K562 (cell line): ENCODE data around the gene DNASE1L1. TPM values are rescaled to one million over a fixed set of nuclear protein-coding genes. Genes with fewer than 3 reads are reported as not detected.

Experiments used
- ATAC-seq: fragments of 200-7000 bp; cut with Tn5 transposase; 3 replicates; pipeline ENCODE4 v1.9.1; 2020; ENCODE audit warnings: moderate library complexity
- BruUV-seq: library from RNA; stranded (reverse); fragments of 400-500 nt; replicated peaks from 2 replicates; lab custom pipeline; 2021; lab: Mats Ljungman, UMichigan
- CTCF ChIA-PET: fragments of 300-600 bp; formaldehyde crosslinking; extraction: SDS; loops from one replicate; lab custom pipeline; 2021; ENCODE audit warnings: low intra/inter-chr PET ratio; lab: Yijun Ruan, JAX
- POLR2A ChIA-PET: fragments of 300-600, 350-650 bp; sonication (Branson Sonifier 250); formaldehyde crosslinking; extraction: SDS; loops from one replicate; lab custom pipeline; 2021; ENCODE audit warnings: antibody characterized with exemption, inconsistent platforms; lab: Yijun Ruan, JAX
- DNase-seq, 4 experiments: peaks; one replicate each; pipeline versions ENCODE4 v3.0.0 to v3.0.0-alpha.2; 2011 to 2018; ENCODE audit warnings: low spot score in 3 of 4, mixed read lengths in 3 of 4; ENCODE audit errors: extremely low read depth in 1 of 4
- FAIRE-seq: peaks from 2 replicates; lab custom pipeline; 2011; peaks lifted over from hg19 to GRCh38; lab: Jason Lieb, UNC
- H2AFZ ChIP-seq: 2 replicates; pipeline ENCODE4 v1.6.0; 2011; ENCODE audit warnings: low read depth, low read length, control low read depth, inconsistent platforms
- H3K27ac ChIP-seq: fragments of 200-600 bp; 3 replicates; pipeline ENCODE4 v1.8.0; 2011; ENCODE audit warnings: low read depth, mild to moderate bottlenecking, control low read depth, inconsistent platforms, low read length, moderate library complexity, mixed read lengths; ENCODE audit errors: extremely low read depth
- H3K27me3 ChIP-seq, 2 experiments: fragments of 300-600 bp in 1 of 2; 2 replicates in 1 of 2; 3 replicates in 1 of 2; pipeline versions ENCODE4 v1.6.0 to v1.8.0; 2011; ENCODE audit warnings: inconsistent platforms in 2 of 2, low read length in 2 of 2, mild to moderate bottlenecking in 1 of 2, mixed read lengths in 1 of 2, moderate library complexity in 1 of 2; ENCODE audit not compliant: control insufficient read depth in 2 of 2, insufficient read depth in 2 of 2
- H3K36me3 ChIP-seq: fragments of 300-600 bp; 3 replicates; pipeline ENCODE4 v1.8.0; 2011; ENCODE audit warnings: mild to moderate bottlenecking, low read length, inconsistent platforms; ENCODE audit not compliant: control insufficient read depth, insufficient read depth
- H3K4me1 ChIP-seq, 2 experiments: fragments of 200-600 bp in 1 of 2; replicated peaks in 1 of 2; 2 replicates in 1 of 2; 3 replicates in 1 of 2; pipeline versions ENCODE4 v1.5.1 to v1.8.0; 2011; ENCODE audit warnings: inconsistent platforms in 2 of 2, low read length in 2 of 2, mild to moderate bottlenecking in 1 of 2, mixed read lengths in 1 of 2, moderate library complexity in 1 of 2; ENCODE audit not compliant: control insufficient read depth in 2 of 2, insufficient read depth in 2 of 2
- H3K4me2 ChIP-seq: 2 replicates; pipeline ENCODE4 v1.6.1; 2011; ENCODE audit warnings: low read length, control low read depth, inconsistent platforms, mixed read lengths; ENCODE audit not compliant: insufficient read depth
- H3K4me3 ChIP-seq: fragments of 200-600 bp; sonication (generic), shearing (Covaris generic); 2 replicates; pipeline ENCODE4 v1.5.1; 2016; ENCODE audit warnings: control low read depth, inconsistent platforms
- H3K79me2 ChIP-seq: fragments of 200-600 bp; 3 replicates; pipeline ENCODE4 v1.8.0; 2011; ENCODE audit warnings: low read length, inconsistent platforms; ENCODE audit not compliant: control insufficient read depth, insufficient read depth
- H3K9ac ChIP-seq, 2 experiments: 2 replicates each; pipeline versions ENCODE4 v1.6.0 to v1.6.1; 2011; ENCODE audit warnings: low read depth in 2 of 2, low read length in 2 of 2, control low read depth in 1 of 2, inconsistent platforms in 1 of 2, mild to moderate bottlenecking in 1 of 2, mixed read lengths in 1 of 2; ENCODE audit not compliant: insufficient read depth in 1 of 2
- H3K9me1 ChIP-seq: one replicate; pipeline ENCODE4 v1.6.0; 2011; ENCODE audit warnings: inconsistent platforms, mild to moderate bottlenecking, low read length, moderate library complexity; ENCODE audit not compliant: control insufficient read depth, insufficient read depth
- H3K9me3 ChIP-seq: replicated peaks from 2 replicates; pipeline ENCODE4 v1.5.1; 2011; ENCODE audit warnings: low read depth, low read length, inconsistent platforms; ENCODE audit not compliant: control insufficient read depth, insufficient read depth
- H4K20me1 ChIP-seq: replicated peaks from 2 replicates; pipeline ENCODE4 v1.6.1; 2011; ENCODE audit warnings: low read length, inconsistent platforms, mixed read lengths; ENCODE audit not compliant: control insufficient read depth, insufficient read depth
- FOXP4 ChIP-seq: sonication (generic); formaldehyde crosslinking; IDR thresholded peaks from 2 replicates; pipeline ENCODE4 v1.8.0; 2022; ENCODE audit warnings: mild to moderate bottlenecking, missing genetic modification reagents, borderline replicate concordance
- MXI1 ChIP-seq: IDR thresholded peaks from 2 replicates; pipeline ENCODE4 v1.6.1; 2011; ENCODE audit warnings: low read depth, mild to moderate bottlenecking, improper control_type of control experiment, low read length
- PCBP2 ChIP-seq: fragments of 200-400 bp; formaldehyde crosslinking; IDR thresholded peaks from 2 replicates; pipeline ENCODE4 v1.6.1; 2018; ENCODE audit warnings: low read length, low read depth, mild to moderate bottlenecking, moderate library complexity; ENCODE audit not compliant: poor library complexity, severe bottlenecking
- TFAM ChIP-seq: fragments of 250-450 bp; sonication (Bioruptor Pico); conservative IDR thresholded peaks from 2 replicates; pipeline ENCODE4 v1.5.0; 2021; ENCODE audit warnings: mild to moderate bottlenecking, moderate library complexity
- whole genome bisulfite sequencing: fragments of 100-300 bp; shearing (Covaris generic); methylation state at CpG from one replicate; pipeline ENCODE4 v1.1.6; 2016; ENCODE audit warnings: low coverage, mixed read lengths; ENCODE audit not compliant: insufficient coverage; ENCODE audit errors: missing lambda C conversion rate; 5-methylcytosine and 5-hydroxymethylcytosine counted together
- in situ Hi-C: fragments of 300-500 bp; cut with MboI; formaldehyde crosslinking; loops from 4 replicates; pipeline ENCODE4 v1.15.0; 2018; ENCODE audit warnings: inconsistent platforms, mixed read lengths
- intact Hi-C: fragments of 100-400 bp; cut with micrococcal nuclease; formaldehyde crosslinking; loops from 2 replicates; pipeline ENCODE4 v1.14.2; 2022
- polyA plus RNA-seq, 8 experiments: library from polyadenylated mRNA; depleted of rRNA in 4 of 8; stranded (reverse) in 5 of 8; unstranded in 3 of 8; fragments of >200 nt; fragmentation: Nextera tagmentation in 2 of 8; fragmentation: Illumina TruSeq in 1 of 8; extraction: Ambion mirVana in 2 of 8; extraction: Trizol in 1 of 8; gene quantifications; 2 replicates each; pipeline versions ENCODE4 v1.2.1 to v1.2.3, GENCODE V29; 2011 to 2014; ENCODE audit warnings: inconsistent platforms in 1 of 8, missing spikeins in 1 of 8
- total RNA-seq, 7 experiments: library from RNA; depleted of rRNA in 6 of 7; stranded (reverse); fragments of >200 nt in 6 of 7; fragmentation: Illumina TruSeq in 2 of 7; extraction: Trizol in 2 of 7; gene quantifications; 2 replicates each; pipeline versions ENCODE4 v1.2.1 to v1.2.3, GENCODE V29; 2011 to 2021; ENCODE audit warnings: low replicate concordance in 1 of 7

The DNASE1L1 gene
- total and polyA plus RNA-seq, 9 of the 15 experiments (the other 6 are each of a cell fraction or from before 2014, with no cell fraction given), result 0.73 to 12.6 (median 7.9) TPM

DNA sequence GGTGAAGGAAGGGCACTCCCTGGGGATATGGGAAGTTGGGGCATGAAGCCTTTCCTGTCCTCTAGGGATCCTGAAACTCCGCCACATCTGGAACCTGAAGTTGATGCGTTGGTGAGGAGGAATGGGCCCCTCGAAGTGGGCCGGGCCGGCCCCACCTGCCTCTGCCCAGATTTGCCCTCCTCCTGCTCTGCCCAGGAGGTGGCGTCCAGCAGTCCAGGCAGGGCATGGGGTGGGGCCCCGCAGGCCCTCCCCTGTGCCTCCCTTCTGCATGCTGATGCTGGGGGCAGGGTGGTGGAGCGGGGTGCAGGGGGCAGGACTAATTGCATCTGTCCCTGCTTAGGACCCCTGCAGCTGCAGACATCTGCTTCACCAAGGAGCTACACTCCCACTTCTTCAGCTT, 4.1 kb upstream of the DNASE1L1 start:
- no peak for DNase-seq
- no peaks in the 10 kb centered on the region for H4K20me1 ChIP-seq
- peaks cover 25% of the 10 kb centered on the region for H3K79me2 ChIP-seq
- ChIA-PET POLR2A (interaction anchor here (0.6 to 1.4 kb wide), 2 partner anchors 15 to 25 kb away, joined by 3 read pairs; no protein-coding TSS in a partner anchor), CTCF (no interaction called here)
- H3K9ac ChIP-seq, result peak overlapping the region in 1 of 2 experiments; percentile 45; a peak in 1 of 4 replicates
- peaks cover 12 to 46% of the 10 kb centered on the region in 2 experiments; a peak in 4 of 5 replicates for H3K4me1 ChIP-seq
- FAIRE-seq, result no peak
- in situ Hi-C loops (no loop called here), intact Hi-C loops (no loop called here)
- no peak for ATAC-seq
- H3K4me3 ChIP-seq, result no peak overlapping the region
- no peaks in the 10 kb centered on the region for H3K9me3 ChIP-seq
- no peak overlapping the region for H2AFZ ChIP-seq
- no peak for TF ChIP-seq TFAM (CRISPR knock-in tag)
- TF ChIP-seq MXI1, result no peak
- no peak for TF ChIP-seq PCBP2
- no peak for TF ChIP-seq FOXP4 (CRISPR knock-in tag)
- no peaks in the 10 kb centered on the region for H3K9me1 ChIP-seq
- H3K27me3 ChIP-seq, result no peaks in the 10 kb centered on the region
- no peak overlapping the region for H3K27ac ChIP-seq
- WGBS, result 89% methylated on average over 5 of the region's 8 CpGs
- H3K4me2 ChIP-seq, result no peak overlapping the region
- BruUV-seq, result no TSS peak
- peaks cover 7% of the 10 kb centered on the region; the same call in 1 of the 3 replicates for H3K36me3 ChIP-seq
